Right renal pelvis (tissue), 4 donors: ENCODE data around the gene GRIA4. TPM values are rescaled to one million over a fixed set of nuclear protein-coding genes. Genes with fewer than 3 reads are reported as not detected.

Experiments
- DNase-seq, 4 donors: peaks; one replicate each; pipeline ENCODE4 v3.0.0-alpha.2; 2013; ENCODE audit warnings: low read depth in 4 of 4, low spot score in 3 of 4, missing footprints in 1 of 4
- polyA plus RNA-seq, 4 donors: library from polyadenylated mRNA; unstranded; fragments of 120-200 nt; gene quantifications; one replicate each; pipeline ENCODE4 v1.2.1, GENCODE V29; 2013; ENCODE audit not compliant: insufficient read length in 4 of 4

The GRIA4 gene
- polyA plus RNA-seq, 4 donors, result 0.45 to 1.3 (median 1.0) TPM

DNA sequence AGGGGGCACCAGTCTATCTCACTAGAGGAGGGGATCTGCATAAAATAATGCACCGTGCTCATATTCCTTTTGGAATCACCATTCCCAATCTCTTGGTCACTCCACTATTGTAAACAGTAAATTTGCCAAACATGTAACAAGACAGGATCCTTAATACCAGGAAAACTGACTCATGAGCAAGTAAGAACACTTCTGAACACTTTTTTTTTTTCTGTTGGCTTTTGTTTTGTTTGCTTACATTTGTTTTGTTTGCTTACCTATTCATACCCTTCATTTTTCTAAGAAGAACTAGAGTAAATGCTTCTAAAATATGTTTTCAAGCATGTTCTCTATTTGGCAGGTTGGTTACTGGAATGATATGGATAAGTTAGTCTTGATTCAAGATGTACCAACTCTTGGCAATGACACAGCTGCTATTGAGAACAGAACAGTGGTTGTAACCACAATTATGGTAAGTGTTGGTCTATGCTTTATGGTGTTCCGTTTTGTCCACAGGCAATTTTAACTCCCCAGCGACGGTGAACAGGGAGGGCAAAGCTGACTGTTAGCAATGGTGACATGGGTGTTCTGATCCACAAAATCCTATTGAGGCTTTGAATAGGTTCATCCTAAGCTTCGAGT is 300.3 kb downstream of the GRIA4 start:
- no peak for DNase-seq

GRCh38 chr11:105911454-105911853 is 301.6 kb downstream of the GRIA4 start:
- no peak for DNase-seq

DNA sequence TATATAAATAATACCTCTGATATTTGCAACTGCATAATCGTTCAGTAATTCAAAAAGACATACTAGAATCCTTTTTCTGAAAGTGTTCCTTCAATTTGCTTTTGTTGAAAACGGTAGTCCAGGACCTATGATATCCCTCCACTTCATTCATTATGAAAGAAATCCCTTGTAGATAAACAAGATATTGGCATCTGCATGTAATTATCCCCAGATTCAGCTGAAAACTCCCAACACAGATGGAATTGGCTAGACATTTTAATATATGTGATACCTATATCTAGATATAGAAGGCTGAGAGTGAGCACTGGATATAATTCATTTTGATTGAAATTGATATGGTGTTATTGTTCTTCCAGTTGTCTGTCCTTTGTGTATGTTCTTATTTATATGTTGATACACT is 302.8 kb downstream of the GRIA4 start:
- DNase-seq, result no peak

- DNase-seq, result no peak
Observed at GRCh38 chr11:105915021-105915420, 305.1 kb downstream of the GRIA4 start.

DNA sequence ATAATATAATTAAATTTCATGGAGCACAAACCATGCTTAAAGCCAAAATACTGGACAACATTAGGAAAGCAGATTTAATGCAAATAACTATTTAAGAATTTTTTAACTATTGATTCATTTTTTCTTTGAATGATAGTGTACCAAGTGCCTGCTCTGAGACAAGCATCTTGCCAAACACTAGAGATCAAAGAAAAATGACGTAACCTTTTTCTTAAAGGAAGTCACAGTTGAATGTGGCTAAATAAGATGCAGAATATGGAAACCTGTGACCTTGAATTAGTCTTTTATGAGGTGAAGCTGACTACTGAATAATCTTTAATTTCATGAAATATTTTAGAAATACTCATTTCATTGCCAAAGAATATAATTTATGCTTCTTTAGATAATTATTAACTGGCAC is 308.2 kb downstream of the GRIA4 start:
- DNase-seq, result no peak

GRCh38 chr11:105918600-105918999 is 308.7 kb downstream of the GRIA4 start:
- DNase-seq, result no peak

GRCh38 chr11:105923252-105923651 is 313.4 kb downstream of the GRIA4 start:
- no peak for DNase-seq

DNA sequence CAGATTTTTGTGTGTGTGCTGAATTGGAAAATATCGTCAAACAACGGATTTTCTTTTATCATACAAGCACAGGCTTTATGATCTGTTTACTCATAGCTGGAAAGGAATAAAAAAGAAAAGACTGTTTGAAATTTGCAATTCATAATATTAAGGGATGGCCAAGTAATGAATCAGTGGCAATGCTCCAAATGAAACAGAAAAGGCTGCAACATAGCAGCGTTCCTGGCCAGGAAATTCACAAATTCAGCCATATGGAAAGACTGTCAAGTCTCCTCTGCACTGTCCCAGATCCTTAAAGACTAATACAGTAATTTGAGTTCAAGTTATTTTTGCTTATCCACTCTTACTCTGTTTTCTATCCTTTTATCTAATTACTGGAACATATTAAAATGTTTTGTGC is 313.9 kb downstream of the GRIA4 start:
- DNase-seq, result no peak

GRCh38 chr11:105929084-105929955 is 319.4 kb downstream of the GRIA4 start:
- no peak for DNase-seq

DNA sequence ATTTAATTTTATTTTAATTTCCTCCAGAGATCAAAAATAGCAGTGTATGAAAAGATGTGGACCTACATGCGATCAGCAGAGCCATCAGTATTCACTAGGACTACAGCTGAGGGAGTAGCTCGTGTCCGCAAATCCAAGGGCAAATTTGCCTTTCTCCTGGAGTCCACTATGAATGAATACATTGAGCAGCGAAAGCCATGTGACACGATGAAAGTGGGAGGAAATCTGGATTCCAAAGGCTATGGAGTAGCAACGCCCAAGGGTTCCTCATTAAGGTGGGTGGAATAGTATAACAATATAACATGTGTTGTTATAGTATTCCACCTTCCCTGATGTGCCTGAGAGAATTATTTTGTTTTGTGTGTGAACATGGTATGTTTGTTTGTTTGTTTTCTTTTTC is 323.8 kb downstream of the GRIA4 start:
- no peak for DNase-seq

GRCh38 chr11:105935791-105936190 is 325.9 kb downstream of the GRIA4 start:
- no peak for DNase-seq

GRCh38 chr11:105937331-105937730 is 327.5 kb downstream of the GRIA4 start:
- DNase-seq, result no peak

GRCh38 chr11:105937738-105938137 is 327.9 kb downstream of the GRIA4 start:
- no peak for DNase-seq

GRCh38 chr11:105942921-105943320 is 333.0 kb downstream of the GRIA4 start:
- no peak for DNase-seq

DNA sequence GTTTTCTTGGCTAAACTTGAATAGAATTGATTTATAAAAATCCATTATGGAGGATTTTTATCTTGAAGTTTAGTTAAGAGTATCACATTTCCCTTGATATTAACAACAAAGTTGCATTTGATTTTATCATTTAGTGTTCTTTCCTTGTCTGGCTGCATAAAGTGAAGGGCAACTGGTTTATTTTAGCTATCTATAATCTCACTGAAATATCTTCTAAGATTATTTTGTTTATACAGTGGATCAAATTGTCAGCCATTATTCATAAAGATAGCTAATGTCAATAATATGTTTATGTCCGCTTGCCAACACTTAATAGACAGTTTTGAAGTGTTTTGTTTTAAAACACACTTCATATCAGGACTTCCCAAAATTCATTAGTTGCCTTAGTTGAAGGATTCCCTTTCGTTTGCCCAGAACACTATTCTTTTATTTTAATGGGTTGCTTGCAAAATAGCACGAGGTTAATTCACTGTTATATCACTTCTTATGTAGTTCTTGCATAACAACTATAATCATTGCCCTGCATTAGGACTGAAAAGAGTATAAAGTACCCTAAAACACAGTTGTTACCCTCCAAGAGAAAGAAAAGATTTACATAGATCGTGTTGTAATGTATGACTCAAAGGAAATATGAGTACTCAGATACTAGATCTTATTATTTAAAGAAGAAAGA is 339.2 kb downstream of the GRIA4 start:
- no peak for DNase-seq

- no peak for DNase-seq
Observed at GRCh38 chr11:105953886-105954285, 344.0 kb downstream of the GRIA4 start.

DNA sequence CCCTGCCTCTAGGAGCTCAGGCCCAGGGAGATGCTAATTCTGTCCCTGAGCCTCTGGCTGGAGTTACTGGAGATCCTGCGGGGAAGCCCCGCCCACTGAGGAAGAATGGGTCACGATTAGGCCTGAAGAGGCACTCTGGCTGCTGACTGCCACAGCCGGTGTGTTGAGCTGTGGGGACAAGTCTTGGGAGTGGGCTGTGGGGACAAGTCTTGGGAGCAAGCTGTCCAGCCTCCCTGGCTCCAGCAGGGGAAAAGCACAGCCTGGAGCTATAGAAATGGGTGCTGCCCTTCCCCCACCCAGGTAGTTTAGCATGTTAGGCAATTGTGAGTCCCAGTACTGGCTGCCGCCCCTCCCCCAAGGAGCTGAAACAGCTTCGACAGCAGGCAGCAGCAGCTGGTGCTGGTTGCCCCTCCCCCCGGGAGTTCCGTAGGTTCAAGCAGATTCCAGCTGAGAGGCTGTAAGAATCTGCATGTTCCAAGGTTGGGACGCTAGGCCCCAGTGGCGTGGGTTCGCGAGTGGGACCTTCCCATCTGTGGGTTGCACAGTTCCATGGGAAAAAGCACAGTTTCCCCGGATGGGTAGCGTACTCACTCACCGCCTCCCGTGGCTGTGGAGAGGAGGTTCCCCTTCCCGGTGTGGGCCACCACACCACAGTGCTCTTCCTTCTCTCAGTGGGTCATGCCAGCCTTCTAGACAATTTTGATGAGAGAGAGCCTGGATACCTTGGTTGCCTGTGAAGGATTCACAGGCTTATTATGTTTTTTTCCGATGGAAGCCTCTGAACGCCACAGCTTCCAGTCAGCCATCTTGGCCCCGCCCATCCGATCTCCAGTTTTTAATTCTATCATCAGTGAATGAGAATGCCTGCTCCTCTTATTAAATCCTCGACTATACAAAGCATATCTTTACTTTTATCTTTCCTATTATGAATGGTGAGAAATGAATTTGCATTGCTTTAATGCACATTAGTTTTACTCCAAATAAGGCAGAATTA is 350.7 kb downstream of the GRIA4 start:
- no peak for DNase-seq

DNA sequence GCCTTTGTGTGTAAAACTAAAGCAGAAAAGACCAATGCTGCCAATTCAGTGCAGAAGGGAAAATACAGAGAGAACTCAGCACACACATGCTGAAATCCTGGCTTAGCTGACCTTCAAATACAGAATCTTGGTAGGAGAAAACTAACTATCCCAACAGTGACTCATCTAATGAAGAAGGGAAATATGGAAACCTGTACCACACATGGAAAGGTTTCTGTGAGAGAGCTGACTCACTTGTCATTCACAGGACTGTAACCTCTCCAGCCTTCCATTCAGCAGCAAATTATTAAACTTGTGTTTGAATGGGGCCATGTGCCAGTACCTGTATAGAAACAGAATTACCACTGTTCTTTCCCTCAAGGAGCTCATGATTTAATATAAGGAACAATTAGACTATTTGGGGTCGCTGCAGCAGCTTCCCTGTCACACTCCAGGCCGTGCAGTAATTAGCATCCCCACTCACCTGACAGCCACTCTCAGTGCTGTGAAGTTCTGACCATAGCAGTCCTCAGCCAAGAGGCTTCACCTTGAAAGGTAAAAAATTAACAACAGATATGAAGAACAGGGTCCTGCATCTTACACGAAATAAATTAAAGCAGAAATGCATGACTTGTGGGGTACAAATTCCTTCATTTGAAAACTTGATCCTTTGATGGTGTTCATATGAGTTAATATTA is 358.3 kb downstream of the GRIA4 start:
- no peak for DNase-seq

DNA sequence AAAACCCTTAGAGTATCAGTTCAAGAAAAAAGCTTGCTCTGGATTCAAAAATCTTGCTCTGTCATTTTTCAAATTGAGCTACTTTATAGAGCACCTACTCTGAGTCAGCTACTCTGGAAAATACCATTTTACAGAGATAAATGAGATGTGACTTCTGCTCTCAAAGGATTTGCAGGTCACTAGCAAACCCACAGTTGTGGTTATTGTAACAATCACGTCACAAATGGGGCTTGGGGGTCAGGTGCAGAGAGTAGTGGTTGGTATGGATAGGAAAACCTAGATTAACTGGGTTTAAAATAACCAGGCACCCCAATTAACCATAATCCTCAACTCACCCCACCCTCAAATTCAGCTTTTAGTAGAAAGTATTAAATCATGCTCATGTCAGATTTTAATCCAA is 359.9 kb downstream of the GRIA4 start:
- DNase-seq, result no peak

DNA sequence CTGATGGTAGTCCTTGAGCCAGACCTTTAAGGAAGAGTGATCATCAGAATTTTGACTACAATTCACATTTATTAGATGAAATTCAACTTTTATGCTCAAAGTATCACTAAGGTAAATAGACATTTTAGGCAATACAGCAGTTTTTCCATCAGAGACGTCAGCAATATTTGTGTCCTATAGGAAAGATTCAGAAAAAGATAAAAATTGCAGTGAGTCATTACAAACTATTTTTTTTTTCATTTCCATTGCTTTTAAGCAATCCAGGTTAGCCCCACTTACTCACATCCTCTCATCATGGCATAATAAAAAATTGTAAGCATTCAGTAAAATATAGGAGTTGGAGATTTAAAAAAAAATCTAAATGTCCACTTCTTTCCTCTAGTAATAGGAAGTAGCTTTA is 365.3 kb downstream of the GRIA4 start:
- no peak for DNase-seq
